Keratinocyte (primary cell): ENCODE results near the gene MFSD6. TPM values are rescaled to one million over a fixed set of nuclear protein-coding genes. Genes with fewer than 3 reads are reported as not detected.

Source experiments
- DNase-seq: peaks from one replicate; pipeline ENCODE4 v3.0.0-alpha.2; 2011; ENCODE audit warnings: low read depth, missing footprints, low spot score
- FAIRE-seq: peaks from 2 replicates; lab custom pipeline; 2011; peaks lifted over from hg19 to GRCh38; lab: Jason Lieb, UNC
- H2AFZ ChIP-seq: 2 replicates; pipeline ENCODE4 v1.6.0; 2012; ENCODE audit warnings: low read length, control low read depth, inconsistent platforms; ENCODE audit not compliant: control insufficient read depth
- H3K27ac ChIP-seq: 2 replicates; pipeline ENCODE4 v1.5.1; 2011; ENCODE audit warnings: low read length; ENCODE audit not compliant: control insufficient read depth, insufficient read depth
- H3K27me3 ChIP-seq: 3 replicates; pipeline ENCODE4 v1.6.0; 2011; ENCODE audit warnings: low read length; ENCODE audit not compliant: control insufficient read depth, insufficient read depth; ENCODE audit errors: extremely low read depth
- H3K36me3 ChIP-seq, 2 experiments: 2 replicates in 1 of 2; 3 replicates in 1 of 2; pipeline ENCODE4 v1.5.1; 2011; ENCODE audit warnings: low read length in 2 of 2, mild to moderate bottlenecking in 1 of 2; ENCODE audit not compliant: control insufficient read depth in 2 of 2, insufficient read depth in 2 of 2; ENCODE audit errors: extremely low read depth in 1 of 2
- H3K4me1 ChIP-seq: 3 replicates; pipeline ENCODE4 v1.5.1; 2011; ENCODE audit warnings: low read length; ENCODE audit not compliant: control insufficient read depth, insufficient read depth; ENCODE audit errors: extremely low read depth
- H3K4me2 ChIP-seq: 3 replicates; pipeline ENCODE4 v1.6.0; 2011; ENCODE audit warnings: low read depth, low read length; ENCODE audit not compliant: control insufficient read depth, insufficient read depth; ENCODE audit errors: extremely low read depth
- H3K4me3 ChIP-seq, 3 experiments: fragments of 200-600 bp in 1 of 3; sonication (generic) in 1 of 3; 2 replicates in 2 of 3; 3 replicates in 1 of 3; pipeline ENCODE4 v1.5.1; 2011 to 2016; ENCODE audit warnings: low read length in 3 of 3, mild to moderate bottlenecking in 3 of 3, control low read depth in 2 of 3, inconsistent platforms in 1 of 3, low read depth in 1 of 3, mixed read lengths in 1 of 3, mixed run types in 1 of 3, moderate library complexity in 1 of 3; ENCODE audit not compliant: control insufficient read depth in 2 of 3, insufficient read depth in 2 of 3; ENCODE audit errors: extremely low read depth in 1 of 3
- H3K79me2 ChIP-seq: 2 replicates; pipeline ENCODE4 v1.6.0; 2012; ENCODE audit warnings: low read length; ENCODE audit not compliant: control insufficient read depth, insufficient read depth
- H3K9ac ChIP-seq: 3 replicates; pipeline ENCODE4 v1.6.0; 2011; ENCODE audit warnings: low read length; ENCODE audit not compliant: control insufficient read depth, insufficient read depth; ENCODE audit errors: extremely low read depth
- H3K9me1 ChIP-seq: 3 replicates; pipeline ENCODE4 v1.6.0; 2011; ENCODE audit warnings: low read length; ENCODE audit not compliant: control insufficient read depth, insufficient read depth; ENCODE audit errors: extremely low read depth
- H3K9me3 ChIP-seq: 2 replicates; pipeline ENCODE4 v1.5.1; 2012; ENCODE audit warnings: low read depth, low read length; ENCODE audit not compliant: control insufficient read depth
- H4K20me1 ChIP-seq: 3 replicates; pipeline ENCODE4 v1.6.0; 2011; ENCODE audit warnings: low read length; ENCODE audit not compliant: control insufficient read depth, insufficient read depth; ENCODE audit errors: extremely low read depth
- EZH2 ChIP-seq: IDR thresholded peaks from one replicate; pipeline ENCODE4 v1.6.1; 2012; ENCODE audit warnings: inconsistent platforms, mild to moderate bottlenecking, low read length, moderate library complexity
- dilution Hi-C: fragments of 300-500 bp; cut with MboI; formaldehyde crosslinking; loops from one replicate; pipeline ENCODE4 v1.7.0; 2020; ENCODE audit warnings: low sequenced_read_pairs; ENCODE audit not compliant: extremely low pct_ligation_motif_present
- polyA plus RNA-seq, 5 experiments: library from polyadenylated mRNA; depleted of rRNA in 3 of 5; stranded (reverse) in 3 of 5; stranded (forward) in 1 of 5; unstranded in 1 of 5; fragments of >200 nt; gene quantifications; 1 replicate in 1 of 5; 2 replicates in 3 of 5; 3 replicates in 1 of 5; pipeline versions ENCODE4 v1.2.1 to v1.2.3, GENCODE V29; 2011 to 2012; ENCODE audit warnings: missing spikeins in 2 of 5, low read depth in 1 of 5, low replicate concordance in 1 of 5
- TF ChIP-seq, protein P1 (sequence below), 3 experiments: IDR thresholded peaks in 1 of 3; conservative IDR thresholded peaks in 1 of 3; optimal IDR thresholded peaks in 1 of 3; 2 replicates in 2 of 3; 3 replicates in 1 of 3; pipeline versions ENCODE3 to v1.5.1; 2011; ENCODE audit warnings: low read length in 3 of 3, mild to moderate bottlenecking in 3 of 3, moderate library complexity in 2 of 3, control low read depth in 1 of 3, inconsistent platforms in 1 of 3; ENCODE audit not compliant: insufficient read depth in 2 of 3; ENCODE audit errors: extremely low read depth in 1 of 3

MFSD6 gene
- polyA plus RNA-seq, 1 donor (not counting 4 experiments of a cell fraction or from before 2014, with no cell fraction given), result 11.0 TPM

- no peaks in the 10 kb centered on the region for H3K27me3 ChIP-seq
- peaks cover 28% of the 10 kb centered on the region for H3K4me1 ChIP-seq
- FAIRE-seq (no peak), DNase-seq (no peak)
- TF ChIP-seq, protein P1, sequence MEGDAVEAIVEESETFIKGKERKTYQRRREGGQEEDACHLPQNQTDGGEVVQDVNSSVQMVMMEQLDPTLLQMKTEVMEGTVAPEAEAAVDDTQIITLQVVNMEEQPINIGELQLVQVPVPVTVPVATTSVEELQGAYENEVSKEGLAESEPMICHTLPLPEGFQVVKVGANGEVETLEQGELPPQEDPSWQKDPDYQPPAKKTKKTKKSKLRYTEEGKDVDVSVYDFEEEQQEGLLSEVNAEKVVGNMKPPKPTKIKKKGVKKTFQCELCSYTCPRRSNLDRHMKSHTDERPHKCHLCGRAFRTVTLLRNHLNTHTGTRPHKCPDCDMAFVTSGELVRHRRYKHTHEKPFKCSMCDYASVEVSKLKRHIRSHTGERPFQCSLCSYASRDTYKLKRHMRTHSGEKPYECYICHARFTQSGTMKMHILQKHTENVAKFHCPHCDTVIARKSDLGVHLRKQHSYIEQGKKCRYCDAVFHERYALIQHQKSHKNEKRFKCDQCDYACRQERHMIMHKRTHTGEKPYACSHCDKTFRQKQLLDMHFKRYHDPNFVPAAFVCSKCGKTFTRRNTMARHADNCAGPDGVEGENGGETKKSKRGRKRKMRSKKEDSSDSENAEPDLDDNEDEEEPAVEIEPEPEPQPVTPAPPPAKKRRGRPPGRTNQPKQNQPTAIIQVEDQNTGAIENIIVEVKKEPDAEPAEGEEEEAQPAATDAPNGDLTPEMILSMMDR (optimal IDR thresholded peaks at IDR 0.05 in 1 of 3, IDR thresholded peaks at IDR 0.05 in 1 of 3, conservative IDR thresholded peaks at IDR 0.05 in 1 of 3; ENCODE audit: extremely low read depth in 1 of 3, insufficient read depth in 2 of 3, low read length in 3 of 3), result no peak
- TF ChIP-seq EZH2, result no peak
- peaks cover under 1% of the 10 kb centered on the region for H3K9me1 ChIP-seq
- peak overlapping the region; percentile 41 for H3K27ac ChIP-seq
- H3K4me2 ChIP-seq, result peak overlapping the region; percentile 91
- H3K79me2 ChIP-seq, result no peaks in the 10 kb centered on the region
- H2AFZ ChIP-seq, result peak overlapping the region; percentile 73
- dilution Hi-C loops, result no loop called here
- peak overlapping the region; percentile 60 to 77 (median 75) for H3K4me3 ChIP-seq
- H3K9me3 ChIP-seq, result no peaks in the 10 kb centered on the region
- H4K20me1 ChIP-seq, result no peaks in the 10 kb centered on the region
- peak overlapping the region; percentile 77 for H3K9ac ChIP-seq
- no peaks in the 10 kb centered on the region for H3K36me3 ChIP-seq
Observed at GRCh38 chr2:190408538-190409271, 550 bp downstream of the MFSD6 start.

GRCh38 chr2:190409616-190410015 is 1.5 kb downstream of the MFSD6 start:
- H3K27ac ChIP-seq, result no peak overlapping the region
- DNase-seq, result no peak
- H3K4me2 ChIP-seq, result peak overlapping the region; percentile 91
- H3K27me3 ChIP-seq, result no peaks in the 10 kb centered on the region
- peak overlapping the region in 1 of 3 experiments; percentile 77 for H3K4me3 ChIP-seq
- no peak for FAIRE-seq
- H3K9me3 ChIP-seq, result no peaks in the 10 kb centered on the region
- no peaks in the 10 kb centered on the region for H3K79me2 ChIP-seq
- H3K9me1 ChIP-seq, result peaks cover 2% of the 10 kb centered on the region
- peaks cover 28% of the 10 kb centered on the region for H3K4me1 ChIP-seq
- no peaks in the 10 kb centered on the region for H4K20me1 ChIP-seq
- dilution Hi-C loops, result no loop called here
- TF ChIP-seq EZH2, result no peak
- no peaks in the 10 kb centered on the region for H3K36me3 ChIP-seq
- H3K9ac ChIP-seq, result no peak overlapping the region
- no peak overlapping the region for H2AFZ ChIP-seq
